Gastroesophageal sphincter (tissue), 4 donors: ENCODE data around the gene TFEB. TPM values are rescaled to one million over a fixed set of nuclear protein-coding genes. Genes with fewer than 3 reads are reported as not detected.

Source experiments
- ATAC-seq: fragments of 150-250 bp; one replicate; pipeline ENCODE4 v1.9.1; 2016; ENCODE audit warnings: mild to moderate bottlenecking, moderate library complexity
- H3K27ac ChIP-seq, 4 donors: fragments of 200-600 bp; sonication (generic) in 3 of 4; 1 replicate in 3 of 4; 2 replicates in 1 of 4; pipeline ENCODE4 v1.5.1; 2016 to 2019
- H3K27me3 ChIP-seq: fragments of 200-600 bp; sonication (generic); one replicate; pipeline ENCODE4 v1.5.1; 2019
- H3K36me3 ChIP-seq, 2 donors: fragments of 200-600 bp; sonication (generic); one replicate each; pipeline ENCODE4 v1.5.1; 2019; ENCODE audit warnings: control low read depth in 1 of 2
- H3K4me1 ChIP-seq, 3 donors: fragments of 200-600 bp; sonication (generic); 1 replicate in 2 of 3; 2 replicates in 1 of 3; pipeline ENCODE4 v1.5.1; 2016 to 2019; ENCODE audit warnings: control low read depth in 2 of 3
- H3K4me3 ChIP-seq, 2 donors: fragments of 200-600 bp; sonication (generic); one replicate each; pipeline ENCODE4 v1.5.1; 2019; ENCODE audit warnings: mild to moderate bottlenecking in 1 of 2, moderate library complexity in 1 of 2
- H3K9me3 ChIP-seq, 3 donors: fragments of 200-600 bp; sonication (generic); one replicate each; pipeline ENCODE4 v1.5.1; 2017 to 2019; ENCODE audit warnings: control low read depth in 2 of 3
- CTCF ChIP-seq, 4 experiments: fragments of 200-600 bp in 2 of 4; fragments of 450-650 bp in 2 of 4; sonication (generic) in 1 of 4; IDR thresholded peaks; one replicate each; pipeline ENCODE4 v1.5.1; 2017 to 2019; ENCODE audit warnings: antibody characterized with exemption in 4 of 4, mild to moderate bottlenecking in 2 of 4, moderate library complexity in 2 of 4
- EP300 ChIP-seq: sonication (generic); formaldehyde crosslinking; IDR thresholded peaks from one replicate; pipeline ENCODE4 v1.6.1; 2017; ENCODE audit warnings: antibody characterized with exemption, mild to moderate bottlenecking
- POLR2A ChIP-seq, 2 donors: fragments of 450-650 bp; IDR thresholded peaks; one replicate each; pipeline ENCODE4 v1.6.1; 2017; ENCODE audit warnings: antibody characterized with exemption in 2 of 2, mild to moderate bottlenecking in 2 of 2, moderate library complexity in 1 of 2
- POLR2AphosphoS5 ChIP-seq: sonication (generic); formaldehyde crosslinking; IDR thresholded peaks from one replicate; pipeline ENCODE4 v1.6.1; 2017; ENCODE audit warnings: antibody characterized with exemption
- WGBS, 2 donors: methylation state at CpG; one replicate each; pipeline ENCODE4 v1.1.5; 2018; ENCODE audit warnings: low coverage in 1 of 2; 5-methylcytosine and 5-hydroxymethylcytosine counted together
- total RNA-seq, 4 donors: library from RNA; depleted of rRNA; stranded (reverse); fragments of >200 nt; gene quantifications; one replicate each; pipeline ENCODE4 v1.1.0, GENCODE V29; 2016

TFEB gene
- total RNA-seq, 4 donors from 2014 or later: 16.6 to 42.8 (median 26.1) TPM

- H3K4me1 ChIP-seq: peaks cover 0 to 70% (median 14%) of the 10 kb centered on the region in 3 donors
- no peak for ATAC-seq
These were observed 2.6 kb downstream of the TFEB start for GRCh38 chr6:41732591-41733359.

GRCh38 chr6:41732149-41732548 is 3.3 kb downstream of the TFEB start:
- H3K4me1 ChIP-seq: peaks cover 0 to 77% (median 14%) of the 10 kb centered on the region in 3 donors
- no peaks in the 10 kb centered on the region for H3K27me3 ChIP-seq
- no peak overlapping the region for H3K4me3 ChIP-seq
- no peak for ATAC-seq
- no peaks in the 10 kb centered on the region for H3K9me3 ChIP-seq
- peaks cover 0 to 4% of the 10 kb centered on the region in 2 donors for H3K36me3 ChIP-seq
- H3K27ac ChIP-seq: no peak overlapping the region
- TF ChIP-seq CTCF (IDR thresholded peaks at IDR 0.05): no peak
- no peak for TF ChIP-seq EP300
- TF ChIP-seq POLR2AphosphoS5: no peak
- TF ChIP-seq POLR2A (IDR thresholded peaks at IDR 0.05): no peak

More at GRCh38 chr6:41732591-41733359, 2.6 kb downstream of the TFEB start:
- H3K27me3 ChIP-seq: no peaks in the 10 kb centered on the region
- no peak for TF ChIP-seq POLR2AphosphoS5
- TF ChIP-seq EP300: no peak
- no peak for TF ChIP-seq POLR2A (IDR thresholded peaks at IDR 0.05)
- TF ChIP-seq CTCF (IDR thresholded peaks at IDR 0.05): no peak
- H3K27ac ChIP-seq: peak overlapping the region in 3 of 4 donors; percentile 90 to 99 (median 93)
- WGBS, 2 donors: 33 to 67% methylated on average over 2 to 4 of the region's 8 CpGs
- peaks cover 0 to 4% of the 10 kb centered on the region in 2 donors for H3K36me3 ChIP-seq
- H3K9me3 ChIP-seq: no peaks in the 10 kb centered on the region
- H3K4me3 ChIP-seq: peak overlapping the region in 1 of 2 donors; percentile 99

- no peaks in the 10 kb centered on the region for H3K9me3 ChIP-seq
- no peak overlapping the region for H3K4me3 ChIP-seq
- no peak for ATAC-seq
- H3K36me3 ChIP-seq: peaks cover 0 to 4% of the 10 kb centered on the region in 2 donors
- TF ChIP-seq EP300: no peak
- TF ChIP-seq POLR2A (IDR thresholded peaks at IDR 0.05): no peak
- no peak for TF ChIP-seq POLR2AphosphoS5
- TF ChIP-seq CTCF (IDR thresholded peaks at IDR 0.05): no peak
- H3K27me3 ChIP-seq: no peaks in the 10 kb centered on the region
- WGBS, 2 donors: 67 to 85% methylated on average over 5 of the region's 7 CpGs
- no peak overlapping the region for H3K27ac ChIP-seq
- peaks cover 0 to 81% (median 14%) of the 10 kb centered on the region in 3 donors for H3K4me1 ChIP-seq
These were observed 3.8 kb downstream of the TFEB start for GRCh38 chr6:41731561-41732086.

GRCh38 chr6:41730531-41731436 is 4.6 kb downstream of the TFEB start:
- no peak overlapping the region for H3K27ac ChIP-seq
- H3K27me3 ChIP-seq: no peaks in the 10 kb centered on the region
- no peak overlapping the region for H3K4me3 ChIP-seq
- peaks cover 0 to 4% of the 10 kb centered on the region in 2 donors for H3K36me3 ChIP-seq
- WGBS, 2 donors: 80 to 81% methylated on average over 3 to 7 of the region's 9 CpGs
- H3K9me3 ChIP-seq: no peaks in the 10 kb centered on the region
- TF ChIP-seq POLR2AphosphoS5 (no peak), CTCF (IDR thresholded peaks at IDR 0.05) (no peak), POLR2A (IDR thresholded peaks at IDR 0.05) (no peak), EP300 (no peak)
- peaks cover 0 to 77% (median 14%) of the 10 kb centered on the region in 3 donors for H3K4me1 ChIP-seq
- no peak for ATAC-seq
